Right kidney (tissue), 1 donor: ENCODE results near the gene PLCB3.
A peak's percentile ranks its signal among the peaks of the same experiment; 100 is the strongest.
"Not testable (repeated sequence)": the region's sequence is repeated elsewhere in the genome, so short reads cannot be mapped to it uniquely, and the experiment has no call there.

Experiments
- DNase-seq: peaks from one replicate; pipeline ENCODE4 v3.0.0-alpha.2; 2016

PLCB3 gene

DNA sequence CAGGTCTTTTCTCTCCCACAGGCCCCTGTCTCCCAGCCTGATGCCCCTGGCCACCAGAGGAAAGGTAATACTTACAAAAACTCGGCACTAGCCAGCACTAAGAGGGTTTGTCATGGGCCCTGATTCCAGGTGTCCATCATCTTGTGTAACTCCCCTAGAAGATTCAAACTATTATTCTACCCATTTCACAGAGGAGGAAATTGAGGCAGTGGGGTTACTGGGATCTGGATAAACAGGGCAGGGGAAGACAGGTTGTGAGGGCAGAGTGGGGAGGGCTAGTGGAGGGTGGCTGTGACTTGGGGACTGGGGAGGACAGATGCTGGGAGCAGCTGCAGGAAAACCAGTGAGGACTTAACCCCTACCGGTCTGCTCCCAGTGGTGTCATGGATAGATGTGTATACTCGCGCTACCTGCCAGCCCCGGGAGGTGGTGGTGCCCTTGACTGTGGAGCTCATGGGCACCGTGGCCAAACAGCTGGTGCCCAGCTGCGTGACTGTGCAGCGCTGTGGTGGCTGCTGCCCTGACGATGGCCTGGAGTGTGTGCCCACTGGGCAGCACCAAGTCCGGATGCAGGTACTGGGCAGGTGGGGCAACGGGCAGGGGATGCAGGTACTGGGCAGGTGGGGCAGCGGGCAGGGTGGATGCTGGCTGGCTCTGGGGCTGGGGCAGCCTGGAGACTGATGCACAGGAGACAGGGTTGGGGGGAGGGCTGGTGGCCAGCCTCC, 15.7 kb upstream of the PLCB3 start:
- DNase-seq = no peak

DNA sequence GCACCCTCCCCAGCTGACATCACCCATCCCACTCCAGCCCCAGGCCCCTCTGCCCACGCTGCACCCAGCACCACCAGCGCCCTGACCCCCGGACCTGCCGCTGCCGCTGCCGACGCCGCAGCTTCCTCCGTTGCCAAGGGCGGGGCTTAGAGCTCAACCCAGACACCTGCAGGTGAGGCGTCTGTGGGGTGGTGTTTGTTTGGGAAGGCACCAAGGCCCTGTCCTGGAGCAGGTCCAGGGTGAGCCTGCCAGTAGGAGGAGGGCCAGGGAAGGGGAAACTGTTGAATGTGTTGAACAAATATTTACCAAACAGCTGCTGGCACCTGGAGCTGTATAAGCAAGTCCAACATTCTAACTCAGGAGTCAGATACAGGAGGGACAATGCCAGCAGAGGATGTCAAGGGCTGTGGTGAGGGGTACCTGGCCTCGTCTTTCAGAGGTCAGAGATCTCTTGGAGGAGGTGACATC, 13.8 kb upstream of the PLCB3 start:
- no peak for DNase-seq

DNA sequence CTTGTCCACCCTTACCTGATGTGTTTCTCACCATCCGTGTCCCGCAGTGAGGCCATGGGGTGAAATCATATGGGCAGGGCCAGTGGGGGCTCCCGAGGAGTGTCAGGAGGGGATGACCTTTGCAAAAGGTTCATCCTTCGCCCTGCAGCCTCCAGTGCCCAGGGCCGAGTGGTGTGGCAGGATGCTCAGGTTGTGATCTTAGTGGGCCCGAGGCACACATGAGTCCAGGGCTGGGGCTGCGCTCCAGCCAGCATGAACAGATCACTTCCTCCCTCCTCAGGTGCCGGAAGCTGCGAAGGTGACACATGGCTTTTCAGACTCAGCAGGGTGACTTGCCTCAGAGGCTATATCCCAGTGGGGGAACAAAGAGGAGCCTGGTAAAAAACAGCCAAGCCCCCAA, 13.3 kb upstream of the PLCB3 start:
- no peak for DNase-seq

- no peak for DNase-seq
These were observed 12.3 kb upstream of the PLCB3 start for GRCh38 chr11:64238999-64239398.

DNA sequence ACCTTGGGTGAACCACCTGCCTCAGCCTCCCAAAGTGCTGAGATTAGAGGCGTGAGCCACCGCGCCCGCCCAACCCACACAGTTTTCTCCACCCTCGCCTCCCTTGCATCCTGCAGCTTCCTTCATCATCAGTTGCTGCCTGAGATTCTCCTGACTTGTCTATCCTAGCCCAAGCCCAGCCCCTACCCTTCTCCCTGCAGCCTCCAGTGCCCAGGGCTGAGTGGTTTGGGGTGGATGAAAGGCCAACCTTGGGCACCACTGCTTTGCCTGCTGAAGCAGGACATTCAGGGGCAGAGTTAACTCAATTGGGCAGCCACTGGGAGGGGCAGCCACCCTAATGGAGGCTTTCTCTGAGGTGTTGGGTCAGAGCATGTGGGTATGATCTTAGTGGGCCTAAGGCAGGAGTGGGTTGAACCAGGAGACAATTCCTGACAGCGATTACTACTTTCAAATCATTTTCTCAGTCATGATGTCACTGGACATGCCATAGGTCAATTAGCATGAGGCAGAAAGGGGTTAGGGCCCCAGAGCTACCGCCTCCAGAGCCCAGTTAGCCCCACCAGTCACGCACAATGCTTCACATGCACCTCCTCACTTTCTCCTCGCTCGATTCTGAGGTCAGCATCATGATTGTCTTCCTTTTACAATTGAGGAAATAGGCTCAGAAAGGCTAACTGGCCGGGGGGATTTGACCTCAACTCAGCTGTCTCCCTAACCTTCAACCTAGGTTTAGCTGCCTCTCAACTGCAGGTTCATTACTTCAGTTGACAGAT, 11.5 kb upstream of the PLCB3 start:
- no peak for DNase-seq

DNA sequence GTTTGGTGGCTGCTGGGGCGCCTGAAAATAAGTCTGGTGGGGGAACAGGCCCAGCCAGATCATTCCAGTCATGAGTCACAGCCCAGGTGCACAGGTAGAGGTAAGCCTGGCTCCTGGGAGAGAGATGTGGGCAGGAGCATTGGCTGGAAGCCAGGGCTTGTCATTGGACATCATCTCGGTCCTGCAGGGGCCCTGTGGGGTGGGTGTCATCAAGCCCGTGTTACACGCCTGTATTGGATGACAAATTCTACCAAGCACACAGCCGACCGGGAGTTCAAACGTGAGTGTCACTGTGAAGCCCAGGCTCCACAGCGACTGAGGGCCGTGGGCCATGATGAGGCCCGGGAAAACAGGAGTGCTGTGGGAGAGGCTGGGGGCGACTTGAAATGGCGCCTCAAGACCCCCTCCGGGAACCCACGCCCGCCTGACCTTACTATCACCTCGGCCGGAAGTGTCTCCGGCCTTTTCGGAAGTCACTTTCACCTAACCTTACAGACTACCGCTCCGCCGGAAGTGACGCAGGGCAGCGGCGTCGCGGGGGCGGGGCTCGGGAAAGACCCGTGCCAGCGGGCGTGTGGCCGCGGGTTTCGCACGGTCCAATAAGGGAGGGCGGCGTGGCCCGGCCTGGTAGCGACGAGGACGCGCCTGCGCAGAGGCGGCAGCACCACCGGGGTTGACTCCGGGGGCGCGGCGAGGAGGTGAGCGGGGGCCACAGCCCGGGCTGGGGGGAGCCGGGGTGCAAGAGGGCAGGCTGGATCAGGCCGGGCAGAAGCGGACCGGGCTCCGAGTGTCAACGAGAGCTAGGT, 10.7 kb upstream of the PLCB3 start, which contains the start of gene FKBP2:
Gene FKBP2 (plus strand): TSS at position 661 of the 806 bp plus-strand sequence. CDS start 1,293 bp downstream, outside the sequence.
- no peak for DNase-seq

GRCh38 chr11:64241241-64241490, 10.2 kb upstream of the PLCB3 start:
- DNase-seq = peak; percentile 93

- DNase-seq = peak; percentile 91
These were observed 9.6 kb upstream of the PLCB3 start for GRCh38 chr11:64241491-64242374.

GRCh38 chr11:64243236-64243854, 8.0 kb upstream of the PLCB3 start:
- DNase-seq = no peak

DNA sequence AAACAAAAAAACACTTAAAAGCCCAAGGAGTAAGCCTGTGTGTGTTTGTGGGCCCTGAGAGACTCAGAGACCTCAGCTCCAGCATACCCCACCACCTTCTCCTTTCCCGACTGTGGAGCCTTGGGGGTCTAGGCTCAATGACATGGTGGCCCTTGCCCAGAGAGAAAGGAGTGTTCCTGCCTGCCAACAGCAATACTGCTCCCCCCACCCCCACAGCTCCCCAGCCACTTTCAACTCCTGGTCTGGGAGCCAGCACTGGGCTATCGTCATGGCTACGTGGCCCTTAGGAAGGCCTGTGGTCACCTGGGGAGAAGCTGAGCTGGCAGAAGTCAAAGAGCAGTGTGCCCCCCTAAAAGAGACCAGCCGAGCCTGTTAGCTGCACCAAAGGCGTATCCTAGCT, 7.2 kb upstream of the PLCB3 start:
- DNase-seq = no peak

GRCh38 chr11:64244966-64245365, 6.4 kb upstream of the PLCB3 start:
- DNase-seq = no peak

- no peak for DNase-seq
These were observed 5.9 kb upstream of the PLCB3 start for GRCh38 chr11:64245401-64245796.

- DNase-seq = peak; percentile 56
These were observed 5.3 kb upstream of the PLCB3 start for GRCh38 chr11:64245797-64246620.

DNA sequence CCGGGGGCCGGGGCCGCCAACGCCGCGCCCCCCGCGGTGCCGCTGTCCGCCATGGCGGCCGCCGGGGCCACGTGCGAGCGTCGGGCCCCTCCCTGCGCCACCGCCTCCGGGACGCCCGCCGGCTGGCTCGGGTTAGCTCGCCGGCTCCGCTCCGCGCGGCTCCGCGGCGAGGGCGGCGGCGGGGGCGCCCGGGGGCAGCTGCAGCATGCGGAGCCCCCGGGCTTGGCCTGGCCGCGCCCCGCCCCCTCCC, 4.8 kb upstream of the PLCB3 start:
- not testable (repeated sequence) for DNase-seq

GRCh38 chr11:64246871-64247728, 4.2 kb upstream of the PLCB3 start, which contains the start of gene PPP1R14B:
TSS of gene PPP1R14B (minus strand) at chr11:64246943. CDS start at chr11:64246673, 270 bp downstream.
- DNase-seq = peak; percentile 89

- DNase-seq = peak; percentile 85
These were observed 3.4 kb upstream of the PLCB3 start for GRCh38 chr11:64247729-64248531.

GRCh38 chr11:64248578-64248977, 2.8 kb upstream of the PLCB3 start:
- no peak for DNase-seq

GRCh38 chr11:64249038-64249437, 2.3 kb upstream of the PLCB3 start:
- DNase-seq = no peak
